Measurements from ENCODE around the gene SBF2.

- TF ChIP-seq GRHL1 (CRISPR knock-in tag; conservative IDR thresholded peaks at IDR 0.05): no peak
- no peak for TF ChIP-seq CTCF (CRISPR knock-in tag; IDR thresholded peaks at IDR 0.05)
- TF ChIP-seq ZNF232 (CRISPR knock-in tag; IDR thresholded peaks at IDR 0.05; ENCODE audit: borderline replicate concordance): no peak
- no peak for TF ChIP-seq ZBTB33 (CRISPR knock-in tag; IDR thresholded peaks at IDR 0.05)
- no peak for TF ChIP-seq NFIC (IDR thresholded peaks at IDR 0.05; ENCODE audit: low read length)
- no peak for TF ChIP-seq ZNF619 (CRISPR knock-in tag; IDR thresholded peaks at IDR 0.05)
- no peak for TF ChIP-seq CSRNP2 (CRISPR knock-in tag; conservative IDR thresholded peaks at IDR 0.05; ENCODE audit: low read depth)
- TF ChIP-seq AHR (CRISPR knock-in tag; IDR thresholded peaks at IDR 0.05): no peak
- TF ChIP-seq ZNF441 (CRISPR knock-in tag; IDR thresholded peaks at IDR 0.05; ENCODE audit: borderline replicate concordance): no peak
Observed at GRCh38 chr11:9773524-9773923, 520.5 kb downstream of the SBF2 start.
